Activated naive CD8-positive, alpha-beta T cell treated with anti-CD3 and anti-CD28 coated beads for 36 hours (primary cell): ENCODE results near the gene SH2D3A. TPM values are rescaled to one million over a fixed set of nuclear protein-coding genes. Genes with fewer than 3 reads are reported as not detected.
"Not testable (repeated sequence)": the region's sequence is repeated elsewhere in the genome, so short reads cannot be mapped to it uniquely, and the experiment has no call there.

Source experiments
- DNase-seq: peaks from one replicate; pipeline ENCODE4 v3.0.0; 2021
- H3K27ac Mint-ChIP-seq: one replicate; pipeline ENCODE4 v1.8.0; 2022; ENCODE audit warnings: mild to moderate bottlenecking, moderate library complexity, mixed read lengths
- H3K27me3 Mint-ChIP-seq: one replicate; pipeline ENCODE4 v1.8.0; 2022; ENCODE audit warnings: mild to moderate bottlenecking, mixed read lengths
- H3K36me3 Mint-ChIP-seq: one replicate; pipeline ENCODE4 v1.8.0; 2021; ENCODE audit warnings: mild to moderate bottlenecking, mixed read lengths
- H3K4me1 Mint-ChIP-seq: one replicate; pipeline ENCODE4 v1.8.0; 2021; ENCODE audit warnings: mixed read lengths
- H3K4me3 Mint-ChIP-seq: one replicate; pipeline ENCODE4 v1.8.0; 2022; ENCODE audit warnings: mild to moderate bottlenecking, moderate library complexity, mixed read lengths
- H3K9me3 Mint-ChIP-seq: one replicate; pipeline ENCODE4 v1.8.0; 2022; ENCODE audit warnings: mixed read lengths
- total RNA-seq, 2 experiments: library from RNA; stranded (reverse); gene quantifications; one replicate each; pipeline ENCODE4 v1.2.3, GENCODE V29; 2021

Gene SH2D3A
- 10 to 100 TPM; 25.7 to 26.1 TPM for total RNA-seq

DNA sequence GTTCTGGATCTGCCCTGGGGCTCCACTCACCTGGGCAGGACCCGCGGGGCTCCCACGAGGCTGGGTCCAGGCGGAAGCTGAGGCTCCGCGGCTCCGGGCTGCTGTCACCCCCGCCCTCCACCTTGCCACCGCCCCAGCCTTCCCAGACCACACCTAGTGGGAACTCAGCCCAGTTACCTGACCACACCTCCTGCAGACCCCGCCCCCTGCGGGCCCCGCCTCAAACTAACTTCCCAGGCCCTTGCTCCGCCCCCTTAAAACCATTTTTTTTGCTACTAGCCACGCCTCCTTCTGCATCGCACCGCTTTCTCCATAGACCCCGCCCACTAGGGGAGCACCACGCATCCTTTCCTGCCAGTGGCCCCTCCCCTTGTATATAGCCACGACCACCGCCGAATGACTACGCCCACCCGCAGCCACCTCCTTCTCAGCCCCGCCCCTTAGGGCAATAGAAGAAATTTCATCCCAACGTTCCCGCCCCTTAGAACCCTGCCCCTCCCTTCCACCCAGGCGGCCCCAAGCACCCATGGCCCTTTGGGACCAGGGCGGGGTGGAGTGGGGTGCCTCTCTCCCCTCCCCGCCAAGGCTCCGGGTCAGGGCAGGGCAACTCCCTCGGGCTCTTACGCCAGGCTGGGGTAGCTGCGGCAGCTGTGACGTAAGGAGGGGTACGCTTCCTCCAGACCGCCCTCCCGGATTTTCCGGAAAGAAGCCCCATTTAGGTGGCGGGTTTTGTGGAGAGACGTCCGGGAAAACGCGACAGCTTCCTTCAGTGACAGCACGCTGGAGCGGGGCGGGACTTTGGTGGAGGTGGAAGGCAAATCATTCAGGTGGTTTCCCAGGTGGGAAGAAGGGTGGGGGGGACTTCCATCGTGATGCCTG is at the start of gene SH2D3A:
SH2D3A (minus strand) TSS at position 79 of the 879 bp plus-strand sequence. CDS start 3,687 bp downstream, outside the sequence.
- H3K4me3 Mint-ChIP-seq, result peak within 1 kb of the TSS; percentile 89

DNA sequence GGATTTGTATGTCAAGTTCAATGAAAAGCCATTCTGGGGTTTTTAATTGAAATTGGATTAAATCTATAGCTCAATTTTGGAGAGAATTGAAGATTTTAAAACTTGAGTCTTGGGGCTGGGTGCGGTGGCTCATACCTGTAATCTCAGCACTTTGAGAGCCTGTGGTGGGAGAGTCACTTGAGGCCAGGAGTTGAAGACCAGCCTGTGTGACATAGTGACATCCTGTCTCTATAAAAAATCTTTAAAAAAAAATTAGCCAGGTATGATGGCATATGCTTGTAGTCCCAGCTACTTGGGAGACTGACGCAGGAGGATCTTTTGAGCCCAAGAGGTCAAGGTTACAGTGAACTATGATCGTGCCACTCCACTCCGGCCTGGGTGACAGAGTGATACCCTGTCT is 46.4 kb upstream of the SH2D3A start:
- H3K36me3 Mint-ChIP-seq, result peaks cover 54% of the 10 kb centered on the region
- no peaks in the 10 kb centered on the region for H3K27me3 Mint-ChIP-seq
- no peak for DNase-seq

More for the DNA sequence above, at the start of gene SH2D3A:
- Mint-ChIP-seq H3K27ac (peak within 1 kb of the TSS; percentile 87), H3K9me3 (no peaks in the 10 kb centered on the region), H3K36me3 (peaks cover under 1% of the 10 kb centered on the region), H3K4me1 (peaks cover 40% of the 10 kb centered on the region), H3K27me3 (no peaks in the 10 kb centered on the region)
- peak; percentile 94 for DNase-seq

DNA sequence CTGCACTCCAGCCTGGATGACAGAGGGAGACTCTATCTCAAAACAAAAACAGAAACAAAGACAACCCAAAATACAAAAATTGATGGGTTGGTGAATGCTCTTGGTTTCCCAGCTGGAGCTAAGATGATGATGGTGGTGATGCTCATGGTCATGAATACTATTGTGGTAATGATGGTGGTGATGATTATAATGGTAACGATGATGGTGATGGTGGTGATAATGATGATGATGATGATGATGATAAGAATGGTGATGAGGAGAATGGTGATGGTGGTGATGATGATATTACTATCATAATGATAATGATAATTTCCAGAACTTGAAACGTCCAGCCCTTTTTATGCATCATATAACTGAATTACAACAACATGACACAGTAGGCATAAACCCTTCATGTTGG is 45.4 kb upstream of the SH2D3A start:
- Mint-ChIP-seq H3K36me3 (peaks cover 52% of the 10 kb centered on the region), H3K27me3 (no peaks in the 10 kb centered on the region), H3K4me1 (peaks cover 54% of the 10 kb centered on the region), H3K9me3 (peaks cover 17% of the 10 kb centered on the region), H3K27ac (no peak overlapping the region), H3K4me3 (no peak overlapping the region)
- DNase-seq, result no peak

More for the DNA sequence above, 46.4 kb upstream of the SH2D3A start:
- Mint-ChIP-seq H3K4me1 (peaks cover 55% of the 10 kb centered on the region), H3K4me3 (no peak overlapping the region), H3K27ac (peak overlapping the region; percentile 50), H3K9me3 (peaks cover 16% of the 10 kb centered on the region)

DNA sequence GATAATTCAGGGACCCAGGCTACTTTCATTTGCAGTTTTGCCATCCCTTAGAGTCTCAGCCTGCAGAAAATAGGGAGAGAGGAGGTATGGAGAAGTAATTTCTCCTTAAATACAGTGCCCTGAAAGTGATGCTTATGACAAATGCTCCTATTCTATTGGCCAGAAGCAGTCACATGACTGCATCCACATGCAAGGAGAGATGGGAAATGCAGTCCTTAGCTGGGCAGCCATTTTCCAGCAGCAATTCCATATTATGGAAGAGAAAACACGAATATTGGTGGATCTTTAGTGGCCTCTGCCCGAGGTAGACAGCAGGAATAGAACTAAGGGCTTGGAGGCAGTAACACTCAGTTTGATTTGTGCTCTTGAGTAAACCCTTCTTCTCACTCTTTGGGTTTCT is 44.7 kb upstream of the SH2D3A start:
- no peak overlapping the region for H3K4me3 Mint-ChIP-seq
- H3K27me3 Mint-ChIP-seq, result no peaks in the 10 kb centered on the region
- peaks cover 54% of the 10 kb centered on the region for H3K4me1 Mint-ChIP-seq
- H3K36me3 Mint-ChIP-seq, result peaks cover 53% of the 10 kb centered on the region
- no peak for DNase-seq
- peak overlapping the region; percentile 19 for H3K27ac Mint-ChIP-seq
- peaks cover 14% of the 10 kb centered on the region for H3K9me3 Mint-ChIP-seq

- Mint-ChIP-seq H3K4me1 (peaks cover 59% of the 10 kb centered on the region), H3K9me3 (peaks cover 14% of the 10 kb centered on the region), H3K36me3 (peaks cover 53% of the 10 kb centered on the region), H3K27me3 (no peaks in the 10 kb centered on the region), H3K27ac (peak overlapping the region; percentile 19), H3K4me3 (no peak overlapping the region)
- DNase-seq, result no peak
These were observed 44.1 kb upstream of the SH2D3A start for GRCh38 chr19:6811378-6811777.

GRCh38 chr19:6809262-6809661 is 42.0 kb upstream of the SH2D3A start:
- Mint-ChIP-seq H3K27ac (peak overlapping the region; percentile 7), H3K9me3 (peaks cover 14% of the 10 kb centered on the region), H3K4me1 (peaks cover 55% of the 10 kb centered on the region), H3K27me3 (no peaks in the 10 kb centered on the region), H3K36me3 (peaks cover 52% of the 10 kb centered on the region), H3K4me3 (no peak overlapping the region)
- no peak for DNase-seq

DNA sequence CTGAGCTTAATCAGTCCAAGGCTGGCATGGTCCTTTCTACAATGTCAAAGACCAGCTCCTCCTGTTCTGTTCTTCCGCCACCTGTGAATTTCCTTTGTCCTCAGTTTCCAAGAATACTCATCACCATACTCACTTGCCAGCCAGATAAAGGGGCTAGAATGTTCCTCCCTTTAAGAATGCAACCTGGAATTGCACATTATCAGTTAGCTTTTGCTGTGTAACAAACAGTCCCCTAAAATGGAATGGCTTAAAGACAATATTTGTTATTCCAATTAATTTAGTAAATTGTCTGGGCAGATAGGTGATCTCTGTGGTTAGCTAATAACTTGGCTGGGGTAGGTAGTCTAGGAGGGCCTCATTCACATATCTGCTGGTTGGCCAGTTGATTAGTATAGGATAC is 41.3 kb upstream of the SH2D3A start:
- peaks cover 51% of the 10 kb centered on the region for H3K4me1 Mint-ChIP-seq
- no peaks in the 10 kb centered on the region for H3K27me3 Mint-ChIP-seq
- H3K9me3 Mint-ChIP-seq, result peaks cover 14% of the 10 kb centered on the region
- no peak for DNase-seq
- H3K36me3 Mint-ChIP-seq, result peaks cover 52% of the 10 kb centered on the region
- H3K27ac Mint-ChIP-seq, result peak overlapping the region; percentile 11
- H3K4me3 Mint-ChIP-seq, result no peak overlapping the region

DNA sequence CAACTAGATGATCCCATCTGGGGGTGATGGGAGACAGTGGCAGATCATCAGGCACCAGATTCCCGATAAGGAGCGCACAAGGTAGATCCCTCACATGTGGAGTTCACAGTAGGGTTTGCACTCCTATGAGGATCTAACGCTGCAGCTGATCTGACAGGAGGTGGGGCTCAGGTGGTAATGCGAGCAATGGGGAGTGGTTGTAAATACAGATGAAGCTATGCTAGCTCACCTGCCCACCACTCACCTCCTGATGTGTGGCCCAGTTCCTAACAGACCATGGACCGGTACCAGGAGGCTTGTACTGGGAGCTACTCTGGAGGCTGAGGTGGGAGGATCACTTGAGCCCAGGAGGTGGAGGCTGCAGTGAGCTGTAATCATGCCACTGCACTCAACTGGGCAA is 40.1 kb upstream of the SH2D3A start:
- peaks cover 53% of the 10 kb centered on the region for H3K36me3 Mint-ChIP-seq
- peaks cover 54% of the 10 kb centered on the region for H3K4me1 Mint-ChIP-seq
- no peaks in the 10 kb centered on the region for H3K27me3 Mint-ChIP-seq
- no peak overlapping the region for H3K27ac Mint-ChIP-seq
- DNase-seq, result no peak
- H3K9me3 Mint-ChIP-seq, result peaks cover 12% of the 10 kb centered on the region
- H3K4me3 Mint-ChIP-seq, result no peak overlapping the region

- H3K27ac Mint-ChIP-seq, result peak overlapping the region; percentile 38
These were observed 39.3 kb upstream of the SH2D3A start for GRCh38 chr19:6806488-6806887.

GRCh38 chr19:6803036-6803404 is 35.8 kb upstream of the SH2D3A start:
- Mint-ChIP-seq H3K4me1 (peaks cover 60% of the 10 kb centered on the region), H3K9me3 (no peaks in the 10 kb centered on the region), H3K27ac (peak overlapping the region; percentile 100), H3K27me3 (no peaks in the 10 kb centered on the region), H3K4me3 (peak overlapping the region; percentile 88), H3K36me3 (peaks cover 43% of the 10 kb centered on the region)
- DNase-seq, result no peak

More at GRCh38 chr19:6806488-6806887, 39.3 kb upstream of the SH2D3A start:
- Mint-ChIP-seq H3K4me1 (peaks cover 52% of the 10 kb centered on the region), H3K4me3 (no peak overlapping the region), H3K27me3 (no peaks in the 10 kb centered on the region), H3K9me3 (peaks cover 8% of the 10 kb centered on the region), H3K36me3 (peaks cover 47% of the 10 kb centered on the region)
- DNase-seq, result no peak

DNA sequence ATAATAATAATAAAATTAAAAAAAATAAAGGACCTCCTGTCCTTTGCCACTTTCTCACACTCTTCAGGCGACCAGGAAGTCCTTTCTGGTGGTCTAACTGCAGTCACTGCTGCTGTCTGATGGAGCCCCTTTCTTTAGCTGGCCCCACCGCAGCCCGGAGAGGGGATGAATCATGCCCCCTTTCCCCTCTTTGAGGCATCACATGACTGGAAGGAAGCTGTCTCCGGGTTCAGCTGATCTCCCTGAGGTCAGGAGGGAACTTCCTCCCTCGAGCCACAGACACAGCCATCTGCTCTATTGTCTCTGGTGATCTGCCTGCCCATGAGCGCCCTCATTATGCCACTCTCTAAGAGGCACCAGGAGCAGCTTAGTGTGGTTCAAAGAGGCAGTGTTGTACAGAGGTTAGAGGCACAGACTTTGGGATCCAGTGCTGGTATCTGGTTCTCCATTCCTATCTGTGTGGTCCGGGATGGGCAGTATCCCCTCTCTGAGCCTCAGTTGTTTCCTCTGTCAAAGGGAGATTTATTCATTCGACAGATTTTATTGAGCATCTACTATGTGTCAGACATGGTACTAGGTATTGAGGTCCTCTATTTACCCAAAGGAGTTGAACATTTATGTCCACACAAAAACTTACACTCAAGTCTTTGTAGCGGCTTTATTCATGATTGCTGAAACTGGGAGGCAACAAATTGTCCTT is 35.3 kb upstream of the SH2D3A start:
- no peaks in the 10 kb centered on the region for H3K27me3 Mint-ChIP-seq
- DNase-seq, result peak; percentile 79
- no peaks in the 10 kb centered on the region for H3K9me3 Mint-ChIP-seq
- peaks cover 44% of the 10 kb centered on the region for H3K36me3 Mint-ChIP-seq
- peaks cover 64% of the 10 kb centered on the region for H3K4me1 Mint-ChIP-seq
- peak overlapping the region; percentile 88 for H3K4me3 Mint-ChIP-seq
- peak overlapping the region; percentile 100 for H3K27ac Mint-ChIP-seq

DNA sequence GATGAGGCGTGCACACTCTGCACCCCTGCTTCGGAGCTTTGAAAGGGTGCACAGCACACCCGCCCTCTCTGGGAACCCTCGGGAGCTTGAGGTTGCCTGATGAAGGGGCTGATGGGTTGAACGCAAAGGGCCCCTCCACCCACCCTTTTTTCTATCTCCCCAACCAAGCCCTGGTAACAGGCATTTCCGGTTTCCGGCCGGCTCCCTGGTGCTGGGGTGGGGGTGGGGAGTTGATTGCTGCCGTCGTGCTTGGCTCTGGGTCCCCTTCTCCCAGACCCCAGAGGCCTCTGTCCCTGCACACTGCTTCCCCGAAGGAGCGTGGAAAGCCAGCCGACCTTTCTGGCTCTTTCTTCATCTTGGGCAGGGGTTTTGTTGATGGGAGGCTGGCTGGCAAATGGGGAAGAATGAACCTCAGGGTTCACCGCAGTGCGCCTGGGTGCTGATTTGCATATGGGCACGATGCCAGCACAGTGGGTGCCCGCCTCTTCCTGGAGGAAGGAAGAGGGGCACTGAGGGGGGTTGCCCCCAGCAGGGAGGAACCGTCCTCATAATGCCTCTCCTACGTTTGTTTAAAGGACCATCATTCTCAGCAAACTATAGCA is 34.4 kb upstream of the SH2D3A start:
- DNase-seq, result peak; percentile 84
- H3K9me3 Mint-ChIP-seq, result no peaks in the 10 kb centered on the region
- H3K4me3 Mint-ChIP-seq, result peak overlapping the region; percentile 93
- H3K27ac Mint-ChIP-seq, result peak overlapping the region; percentile 100
- no peaks in the 10 kb centered on the region for H3K27me3 Mint-ChIP-seq
- peaks cover 65% of the 10 kb centered on the region for H3K4me1 Mint-ChIP-seq
- H3K36me3 Mint-ChIP-seq, result peaks cover 47% of the 10 kb centered on the region

DNA sequence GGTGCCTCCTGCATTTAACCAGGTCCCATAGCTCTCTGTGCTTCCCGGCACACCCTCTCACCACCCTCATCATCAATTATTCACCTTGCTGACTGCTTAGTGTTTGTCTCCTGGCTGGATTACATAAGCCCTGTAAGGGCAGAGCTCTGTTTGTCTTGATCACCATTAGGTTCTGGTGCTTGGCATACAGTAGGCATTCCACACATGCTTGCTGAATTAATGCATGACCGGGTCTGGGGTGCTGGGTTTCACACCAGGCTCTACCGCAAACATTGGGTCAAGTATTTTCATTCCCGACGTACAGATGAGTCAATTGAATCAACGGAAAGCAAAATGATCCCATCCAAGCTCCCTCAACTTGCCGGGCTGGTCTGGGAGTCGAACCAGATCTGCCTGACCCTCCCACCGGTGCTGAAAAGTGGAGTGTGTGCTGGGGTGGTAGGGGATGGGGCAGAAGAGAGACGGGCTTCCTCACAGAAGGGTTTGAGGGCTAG is 33.8 kb upstream of the SH2D3A start:
- Mint-ChIP-seq H3K4me1 (peaks cover 66% of the 10 kb centered on the region), H3K27me3 (no peaks in the 10 kb centered on the region), H3K9me3 (no peaks in the 10 kb centered on the region), H3K4me3 (peak overlapping the region; percentile 93), H3K36me3 (peaks cover 48% of the 10 kb centered on the region), H3K27ac (peak overlapping the region; percentile 100)
- no peak for DNase-seq

DNA sequence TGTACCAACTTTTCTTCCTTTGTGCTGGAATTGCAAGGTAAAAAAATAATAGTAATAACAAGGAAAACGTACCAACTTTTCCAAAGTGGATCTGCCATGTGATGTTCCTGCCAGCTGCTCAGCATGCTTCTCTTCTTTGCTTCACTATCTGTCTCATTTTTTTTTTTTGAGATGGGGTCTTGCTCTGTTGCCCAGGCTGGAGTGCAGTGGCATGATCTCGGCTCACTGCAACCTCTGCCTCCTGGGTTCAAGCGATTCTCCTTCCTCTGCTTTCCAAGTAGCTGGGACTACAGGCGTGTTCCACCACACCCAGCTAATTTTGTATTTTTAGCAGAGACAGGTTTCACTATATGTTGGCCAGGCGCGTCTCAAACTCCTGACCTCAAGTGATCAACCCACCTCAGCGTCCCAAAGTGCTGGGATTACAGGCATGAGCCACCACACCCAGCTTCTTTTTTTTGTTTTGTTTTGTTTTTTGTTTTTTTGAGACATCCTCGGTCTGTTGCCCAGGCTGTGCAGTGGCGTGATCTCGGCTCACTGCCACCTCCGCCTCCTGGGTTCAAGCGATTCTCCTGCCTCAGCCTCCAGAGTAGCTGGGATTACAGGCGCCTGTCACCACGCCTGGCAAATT is 33.0 kb upstream of the SH2D3A start:
- DNase-seq, H3K9me3 Mint-ChIP-seq, H3K27me3 Mint-ChIP-seq: not testable (repeated sequence)
- Mint-ChIP-seq H3K27ac (peak overlapping the region; percentile 100), H3K36me3 (peaks cover 53% of the 10 kb centered on the region), H3K4me3 (peak overlapping the region; percentile 93), H3K4me1 (peaks cover 67% of the 10 kb centered on the region)
